Activated CD4-positive, alpha-beta memory T cell treated with anti-CD3 and anti-CD28 coated beads for 36 hours (primary cell): ENCODE data around the gene LRRN3. TPM values are rescaled to one million over a fixed set of nuclear protein-coding genes. Genes with fewer than 3 reads are reported as not detected.
A peak's percentile ranks its signal among the peaks of the same experiment; 100 is the strongest.

Source experiments
- CTCF ChIA-PET: fragments of 350-600 bp; sonication (Branson Sonifier 250); formaldehyde crosslinking; loops from one replicate; lab custom pipeline; 2021; ENCODE audit warnings: antibody characterized with exemption, inconsistent platforms; lab: Charles Lee
- POLR2A ChIA-PET: fragments of 350-600 bp; sonication (Branson Sonifier 250); formaldehyde crosslinking; loops from one replicate; lab custom pipeline; 2021; ENCODE audit warnings: antibody characterized with exemption; lab: Charles Lee
- DNase-seq: peaks from one replicate; pipeline ENCODE4 v3.0.0-alpha.2; 2020
- H3K27ac Mint-ChIP-seq: one replicate; pipeline ENCODE4 v1.8.0; 2021; ENCODE audit warnings: mixed read lengths
- H3K27me3 Mint-ChIP-seq: one replicate; pipeline ENCODE4 v1.8.0; 2021; ENCODE audit warnings: mixed read lengths
- H3K36me3 Mint-ChIP-seq: one replicate; pipeline ENCODE4 v1.8.0; 2021; ENCODE audit warnings: mixed read lengths
- H3K4me1 Mint-ChIP-seq: one replicate; pipeline ENCODE4 v1.8.0; 2021; ENCODE audit warnings: low read depth, mixed read lengths
- H3K4me3 Mint-ChIP-seq: one replicate; pipeline ENCODE4 v1.8.0; 2021; ENCODE audit warnings: mild to moderate bottlenecking, mixed read lengths
- H3K9me3 Mint-ChIP-seq: one replicate; pipeline ENCODE4 v1.8.0; 2021; ENCODE audit warnings: mixed read lengths
- intact Hi-C: fragments of 100-400 bp; cut with micrococcal nuclease; formaldehyde crosslinking; loops from one replicate; pipeline ENCODE4 v1.15.1; 2023
- total RNA-seq, 2 experiments: library from RNA; stranded (reverse); gene quantifications; one replicate each; pipeline ENCODE4 v1.2.3, GENCODE V29; 2021

LRRN3 gene
- total RNA-seq, 2 experiments from 2014 or later, result 4.0 to 4.4 TPM

DNA sequence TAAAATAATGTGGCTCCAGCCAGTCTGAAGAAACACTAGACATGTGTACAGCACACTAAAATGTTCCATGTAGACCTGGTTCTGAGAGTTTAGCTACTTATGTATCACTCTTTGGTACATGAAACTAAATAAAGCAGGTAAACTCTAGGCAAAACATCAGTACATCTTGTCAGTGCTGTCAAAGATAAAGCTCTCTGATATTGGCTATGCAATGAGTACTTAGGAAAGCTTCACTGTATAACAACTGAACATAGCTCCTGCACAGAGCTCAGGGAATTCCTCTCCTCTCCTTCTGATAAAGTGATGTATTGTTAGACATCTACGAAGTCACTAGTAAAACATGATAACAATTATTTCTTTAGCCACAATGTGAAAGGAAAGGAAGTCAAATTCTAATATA lies 3.5 kb downstream of the LRRN3 start:
- Mint-ChIP-seq H3K27me3 (no peaks in the 10 kb centered on the region), H3K4me3 (peak overlapping the region; percentile 76), H3K9me3 (no peaks in the 10 kb centered on the region), H3K27ac (peak overlapping the region; percentile 83), H3K4me1 (peaks cover 50% of the 10 kb centered on the region), H3K36me3 (peaks cover 2% of the 10 kb centered on the region)
- no peak for DNase-seq
- ChIA-PET POLR2A (no interaction called here), CTCF (interaction anchor here (0.6 to 1.3 kb wide), 4 partner anchors 13 to 83 kb away, joined by 3 read pairs; no protein-coding TSS in a partner anchor)
- intact Hi-C loops, result loop anchor here (5.0 to 10.0 kb wide), 3 partner anchors 292 to 1360 kb away; partner anchors contain the start of genes IFRD1 and IMMP2L

DNA sequence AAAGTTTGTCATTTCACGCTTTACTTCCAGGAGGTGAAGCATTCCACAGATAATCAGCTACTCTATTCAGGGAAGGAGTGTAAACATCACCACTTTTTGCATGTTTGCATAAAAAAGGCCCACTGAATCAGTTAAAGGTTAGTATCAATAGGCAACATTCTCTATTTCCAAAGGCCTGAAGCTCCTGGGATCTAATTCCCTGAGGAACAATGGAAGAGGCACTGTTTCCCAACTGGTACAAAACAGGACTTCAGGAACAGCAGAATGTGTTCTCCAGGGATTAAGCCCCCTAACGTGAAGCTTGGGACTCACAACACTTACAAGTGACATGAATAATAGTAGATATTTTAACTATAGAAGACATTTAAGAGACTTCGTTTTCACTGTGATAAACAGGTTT lies 6.1 kb downstream of the LRRN3 start:
- H3K27me3 Mint-ChIP-seq, result no peaks in the 10 kb centered on the region
- DNase-seq, result no peak
- POLR2A ChIA-PET, result no interaction called here
- peaks cover 2% of the 10 kb centered on the region for H3K36me3 Mint-ChIP-seq
- CTCF ChIA-PET, result interaction anchor here (2.6 kb wide), 1 partner anchor 1253 kb away, joined by 13 read pairs; no protein-coding TSS in a partner anchor
- peaks cover 45% of the 10 kb centered on the region for H3K4me1 Mint-ChIP-seq
- intact Hi-C loops, result loop anchor here (5.0 to 10.0 kb wide), 2 partner anchors 500 to 1358 kb away; partner anchors contain the start of gene IFRD1
- H3K27ac Mint-ChIP-seq, result no peak overlapping the region
- no peaks in the 10 kb centered on the region for H3K9me3 Mint-ChIP-seq
- H3K4me3 Mint-ChIP-seq, result no peak overlapping the region

DNA sequence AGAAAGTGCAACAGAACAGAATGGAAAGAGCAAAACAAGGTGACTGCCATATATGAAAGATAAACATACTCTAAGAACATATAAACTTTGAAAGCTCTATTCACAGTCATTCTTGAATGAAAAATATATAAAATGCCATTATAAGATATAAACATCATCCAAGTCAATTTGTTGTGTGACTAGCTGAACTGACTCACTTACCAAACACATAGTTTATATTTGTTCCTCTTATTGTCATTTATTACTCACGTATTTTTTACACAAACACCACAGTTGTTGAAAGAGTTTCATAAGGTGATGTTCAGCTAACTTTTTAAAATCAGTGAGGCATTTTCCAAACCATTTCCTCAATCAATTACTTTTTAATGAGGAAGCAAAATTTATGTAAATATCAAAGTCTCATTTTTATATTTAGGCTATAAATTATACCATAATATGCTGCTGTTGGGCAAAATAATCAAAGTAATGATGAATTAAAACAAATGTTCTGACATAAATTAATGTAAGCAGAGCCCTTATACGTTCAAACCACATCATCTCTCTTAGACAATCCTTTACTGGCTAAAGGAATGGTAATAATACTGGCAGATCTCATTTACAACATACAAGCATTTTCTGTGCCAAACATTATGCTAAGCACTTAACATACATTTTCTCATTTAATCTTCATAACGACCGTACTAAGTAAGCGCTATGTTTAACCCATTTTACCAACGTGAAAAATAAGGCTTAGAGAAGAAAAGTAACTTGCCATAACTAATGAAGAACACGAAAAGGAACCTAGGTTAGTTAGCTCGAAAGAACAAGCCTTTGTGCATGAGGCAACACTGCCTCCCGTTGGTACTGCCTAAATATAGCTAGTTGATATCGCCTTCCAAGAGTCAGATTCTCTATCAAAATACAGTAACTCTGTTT lies 7.3 kb downstream of the LRRN3 start:
- H3K4me1 Mint-ChIP-seq, result peaks cover 36% of the 10 kb centered on the region
- H3K27me3 Mint-ChIP-seq, result no peaks in the 10 kb centered on the region
- peak overlapping the region; percentile 51 for H3K27ac Mint-ChIP-seq
- H3K9me3 Mint-ChIP-seq, result no peaks in the 10 kb centered on the region
- DNase-seq, result peak; percentile 69
- H3K36me3 Mint-ChIP-seq, result peaks cover 2% of the 10 kb centered on the region
- intact Hi-C loops, result loop anchor here (2.0 to 10.0 kb wide), 5 partner anchors 389 to 1357 kb away; partner anchors contain the start of gene IFRD1
- ChIA-PET CTCF (interaction anchor here (0.6 to 2.6 kb wide), 32 partner anchors 11 to 1254 kb away, joined by 3 to 13 read pairs (median 3); no protein-coding TSS in a partner anchor), POLR2A (interaction anchor here (0.7 to 1.2 kb wide), 3 partner anchors 22 to 328 kb away, joined by 3 to 4 read pairs (median 3); no protein-coding TSS in a partner anchor)
- peak overlapping the region; percentile 15 for H3K4me3 Mint-ChIP-seq

DNA sequence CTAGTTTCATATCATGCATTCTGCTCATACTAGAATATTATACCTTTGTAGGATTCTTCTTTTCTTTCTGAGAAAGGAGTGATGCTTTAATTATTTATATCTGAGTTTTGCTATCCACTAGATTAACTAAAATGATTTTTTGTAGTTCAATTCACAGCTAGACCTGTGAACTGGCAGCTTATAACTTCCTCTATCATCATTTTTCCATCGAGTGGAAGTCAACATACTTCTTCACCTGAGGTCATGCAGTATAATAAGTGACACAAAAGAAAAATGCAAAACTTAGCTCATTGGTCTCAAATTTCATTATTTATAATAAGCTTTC lies 8.0 kb downstream of the LRRN3 start:
- CTCF ChIA-PET, result interaction anchor here (0.6 to 2.6 kb wide), 32 partner anchors 12 to 1255 kb away, joined by 3 to 13 read pairs (median 3); no protein-coding TSS in a partner anchor
- Mint-ChIP-seq H3K27ac (no peak overlapping the region), H3K4me1 (peaks cover 35% of the 10 kb centered on the region), H3K36me3 (peaks cover 2% of the 10 kb centered on the region), H3K27me3 (no peaks in the 10 kb centered on the region), H3K4me3 (no peak overlapping the region), H3K9me3 (no peaks in the 10 kb centered on the region)
- POLR2A ChIA-PET, result interaction anchor here (0.7 to 1.2 kb wide), 3 partner anchors 22 to 328 kb away, joined by 3 to 4 read pairs (median 3); no protein-coding TSS in a partner anchor
- DNase-seq, result no peak
- intact Hi-C loops, result loop anchor here (2.0 to 10.0 kb wide), 5 partner anchors 388 to 1356 kb away; partner anchors contain the start of gene IFRD1

DNA sequence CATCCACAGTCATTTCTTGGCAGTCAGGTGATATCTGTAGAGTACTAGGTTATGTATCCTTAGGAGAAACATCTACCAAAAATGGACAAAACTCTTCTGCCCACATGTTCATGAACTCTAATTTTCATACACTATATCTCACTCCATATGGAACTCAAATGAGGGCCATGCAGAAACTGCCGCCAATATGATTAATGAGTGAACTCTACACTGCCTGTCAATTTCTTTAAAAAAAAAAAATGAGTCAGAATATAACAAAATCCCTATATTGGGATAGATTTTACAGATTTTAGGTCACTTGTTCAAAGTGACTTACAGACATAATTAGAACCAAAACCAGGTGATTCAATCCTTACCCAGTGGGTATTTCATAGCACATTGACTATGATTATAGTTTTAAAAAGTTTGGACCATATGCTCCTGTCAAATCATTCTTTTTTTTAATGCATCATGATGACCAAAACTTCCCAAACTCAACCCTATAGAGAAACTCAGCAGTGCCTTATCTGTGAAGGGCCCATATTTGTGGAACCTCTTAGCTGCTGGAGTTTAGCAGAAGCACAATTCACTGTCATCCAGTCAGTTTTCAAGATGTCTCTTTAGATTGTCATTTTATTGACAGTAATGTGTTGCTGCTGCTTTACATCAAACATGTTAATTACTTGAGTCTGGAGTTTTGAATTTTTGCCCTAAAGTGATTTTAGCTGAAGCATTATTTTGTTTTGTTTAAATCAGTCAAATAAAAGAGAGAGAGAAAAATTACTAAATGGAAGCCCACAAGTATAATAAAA lies 11.1 kb downstream of the LRRN3 start:
- Mint-ChIP-seq H3K4me1 (peaks cover 26% of the 10 kb centered on the region), H3K36me3 (no peaks in the 10 kb centered on the region), H3K9me3 (no peaks in the 10 kb centered on the region), H3K27ac (peak overlapping the region; percentile 23), H3K27me3 (no peaks in the 10 kb centered on the region), H3K4me3 (no peak overlapping the region)
- intact Hi-C loops, result no loop called here
- DNase-seq, result no peak
- ChIA-PET POLR2A (interaction anchor here (0.5 kb wide), 1 partner anchor 15 kb away, joined by 3 read pairs; no protein-coding TSS in a partner anchor), CTCF (interaction anchor here (0.7 kb wide), 1 partner anchor 125 kb away, joined by 3 read pairs; no protein-coding TSS in a partner anchor)

DNA sequence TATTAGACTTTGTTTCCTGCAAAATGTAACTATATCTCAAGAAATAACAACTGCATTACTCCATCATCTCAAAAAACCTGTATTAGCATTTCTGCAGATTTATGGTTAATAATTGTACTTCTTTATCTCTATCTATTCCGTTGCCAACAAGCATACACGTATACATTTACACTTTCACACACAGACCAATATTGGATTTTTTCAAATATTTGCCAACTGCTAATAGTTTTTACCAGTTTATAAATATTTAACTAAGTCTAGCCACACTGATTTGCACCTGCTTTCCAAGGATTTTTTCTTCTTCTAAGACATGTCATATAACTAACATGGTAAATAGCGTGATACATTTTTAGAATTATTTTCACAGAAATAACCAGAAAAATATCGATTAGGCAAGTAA lies 12.2 kb downstream of the LRRN3 start:
- H3K27ac Mint-ChIP-seq, result no peak overlapping the region
- no peaks in the 10 kb centered on the region for H3K9me3 Mint-ChIP-seq
- CTCF ChIA-PET, result no interaction called here
- no peaks in the 10 kb centered on the region for H3K36me3 Mint-ChIP-seq
- POLR2A ChIA-PET, result no interaction called here
- H3K27me3 Mint-ChIP-seq, result no peaks in the 10 kb centered on the region
- intact Hi-C loops, result no loop called here
- no peak overlapping the region for H3K4me3 Mint-ChIP-seq
- DNase-seq, result no peak
- H3K4me1 Mint-ChIP-seq, result peaks cover 19% of the 10 kb centered on the region

DNA sequence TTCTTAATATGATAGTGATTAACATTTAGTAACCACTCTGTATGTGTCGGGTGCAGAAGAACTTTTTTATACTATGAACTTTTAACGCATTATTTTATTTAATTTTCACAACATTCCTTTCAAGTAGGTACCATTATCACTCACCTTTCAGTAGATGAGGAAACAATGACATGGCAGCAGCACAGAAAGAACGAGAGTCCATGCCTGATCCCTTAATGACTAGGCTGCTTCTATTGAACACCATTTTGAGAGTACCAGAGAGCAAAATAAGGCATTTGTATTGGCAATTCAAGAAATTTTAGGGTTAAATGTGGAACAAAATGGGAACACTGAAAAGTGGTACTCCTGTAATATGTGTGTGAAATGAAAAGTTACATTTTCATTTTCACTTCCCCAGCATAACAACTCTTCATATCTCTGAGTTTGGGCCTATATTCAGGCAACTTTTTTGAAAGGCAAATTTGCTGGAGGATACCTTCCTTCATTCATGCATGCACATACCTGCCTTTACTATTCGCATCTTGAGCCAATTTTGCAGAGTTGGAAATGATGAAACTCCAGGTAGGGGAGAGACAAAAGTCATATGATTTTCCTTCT lies 12.8 kb downstream of the LRRN3 start:
- DNase-seq, result no peak
- H3K4me1 Mint-ChIP-seq, result peaks cover 16% of the 10 kb centered on the region
- intact Hi-C loops, result no loop called here
- no peak overlapping the region for H3K4me3 Mint-ChIP-seq
- H3K36me3 Mint-ChIP-seq, result no peaks in the 10 kb centered on the region
- no peaks in the 10 kb centered on the region for H3K27me3 Mint-ChIP-seq
- POLR2A ChIA-PET, result no interaction called here
- no peaks in the 10 kb centered on the region for H3K9me3 Mint-ChIP-seq
- CTCF ChIA-PET, result no interaction called here
- no peak overlapping the region for H3K27ac Mint-ChIP-seq

DNA sequence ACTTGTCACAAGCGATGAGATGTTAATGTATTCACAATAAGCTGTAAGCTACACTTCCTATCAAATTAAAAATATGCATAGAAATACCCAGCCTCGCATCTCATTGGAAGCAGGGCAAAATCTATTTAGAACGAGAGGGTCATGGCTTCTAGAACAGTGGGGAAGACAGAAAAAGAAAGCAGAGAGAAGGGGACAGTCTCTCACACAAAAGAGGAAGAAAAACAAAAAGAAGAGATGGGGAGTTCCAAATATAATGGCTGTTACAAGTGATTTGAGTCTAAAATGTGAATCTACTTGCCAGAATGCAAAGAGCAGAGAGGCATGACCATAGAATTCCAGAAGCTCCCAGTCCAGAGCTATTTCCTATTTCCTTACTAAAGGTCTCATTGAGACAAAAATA lies 13.8 kb downstream of the LRRN3 start:
- H3K27ac Mint-ChIP-seq, result no peak overlapping the region
- ChIA-PET POLR2A (no interaction called here), CTCF (no interaction called here)
- no peaks in the 10 kb centered on the region for H3K9me3 Mint-ChIP-seq
- no peak overlapping the region for H3K4me3 Mint-ChIP-seq
- peaks cover 16% of the 10 kb centered on the region for H3K4me1 Mint-ChIP-seq
- no peak for DNase-seq
- intact Hi-C loops, result no loop called here
- H3K36me3 Mint-ChIP-seq, result no peaks in the 10 kb centered on the region
- no peaks in the 10 kb centered on the region for H3K27me3 Mint-ChIP-seq

DNA sequence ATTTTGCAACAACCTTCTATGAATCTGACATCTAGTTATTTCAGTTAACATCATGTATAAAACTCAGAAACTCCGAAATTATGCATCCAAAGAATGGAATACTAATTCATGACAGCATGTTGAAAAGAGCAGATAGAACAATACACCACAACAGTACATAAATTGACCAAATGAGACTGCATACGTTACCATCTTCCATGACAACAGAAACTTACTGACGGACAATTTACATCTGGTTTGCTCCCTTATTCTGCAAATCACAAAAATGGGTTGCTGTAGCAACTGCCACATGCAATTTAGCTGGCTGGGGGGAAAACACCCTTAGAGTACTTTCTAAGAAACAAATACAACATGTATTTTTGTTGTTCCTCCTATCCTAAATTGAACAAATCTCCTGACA lies 14.3 kb downstream of the LRRN3 start:
- Mint-ChIP-seq H3K9me3 (no peaks in the 10 kb centered on the region), H3K4me3 (no peak overlapping the region), H3K27me3 (no peaks in the 10 kb centered on the region), H3K36me3 (no peaks in the 10 kb centered on the region), H3K4me1 (peaks cover 16% of the 10 kb centered on the region), H3K27ac (no peak overlapping the region)
- DNase-seq, result no peak
- intact Hi-C loops, result no loop called here
- CTCF ChIA-PET, result no interaction called here
- POLR2A ChIA-PET, result no interaction called here

DNA sequence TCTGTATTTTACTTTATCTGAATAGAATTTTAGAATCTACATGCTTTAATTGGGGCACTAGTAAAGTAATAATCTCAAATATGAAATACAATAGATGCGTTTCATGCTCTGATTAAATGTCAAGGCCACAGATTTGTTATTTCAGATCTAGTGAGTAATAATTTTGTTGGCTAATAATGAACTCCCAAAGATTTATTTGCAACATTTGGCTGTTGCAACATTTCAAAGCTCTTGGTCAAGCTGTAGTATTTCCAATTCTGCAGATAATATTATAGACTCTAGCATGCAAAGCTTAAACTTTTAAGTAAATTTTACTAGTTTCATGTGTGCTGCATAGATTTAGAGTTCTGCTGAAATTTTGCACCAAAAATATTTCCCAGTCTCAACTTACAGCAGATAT lies 16.7 kb downstream of the LRRN3 start:
- no peak overlapping the region for H3K27ac Mint-ChIP-seq
- CTCF ChIA-PET, result no interaction called here
- no peaks in the 10 kb centered on the region for H3K36me3 Mint-ChIP-seq
- POLR2A ChIA-PET, result interaction anchor here (1.0 kb wide), 1 partner anchor 15 kb away, joined by 3 read pairs; no protein-coding TSS in a partner anchor
- H3K4me1 Mint-ChIP-seq, result peaks cover 12% of the 10 kb centered on the region
- H3K9me3 Mint-ChIP-seq, result no peaks in the 10 kb centered on the region
- H3K27me3 Mint-ChIP-seq, result no peaks in the 10 kb centered on the region
- intact Hi-C loops, result no loop called here
- DNase-seq, result no peak
- no peak overlapping the region for H3K4me3 Mint-ChIP-seq

DNA sequence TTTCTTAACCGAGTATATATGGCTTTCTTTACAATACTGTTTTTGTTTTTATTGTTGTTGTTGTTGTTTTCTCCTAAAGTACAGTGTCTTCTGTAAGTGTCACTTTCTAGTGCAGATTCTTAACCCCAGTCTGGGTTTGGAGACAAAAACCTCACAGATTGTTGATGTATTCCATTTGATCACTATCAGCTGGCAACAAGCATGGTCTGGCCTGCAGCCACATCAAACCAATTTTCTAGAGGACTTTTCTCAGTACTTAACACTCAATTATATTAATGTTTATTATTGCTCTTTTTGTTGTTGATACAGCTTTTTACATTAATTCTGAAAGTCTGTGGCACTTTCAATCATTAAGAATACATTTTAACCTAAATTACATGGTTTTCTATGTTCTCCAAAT lies 17.1 kb downstream of the LRRN3 start:
- no peaks in the 10 kb centered on the region for H3K9me3 Mint-ChIP-seq
- intact Hi-C loops, result no loop called here
- H3K4me3 Mint-ChIP-seq, result no peak overlapping the region
- POLR2A ChIA-PET, result interaction anchor here (1.0 kb wide), 1 partner anchor 15 kb away, joined by 3 read pairs; no protein-coding TSS in a partner anchor
- H3K36me3 Mint-ChIP-seq, result no peaks in the 10 kb centered on the region
- DNase-seq, result no peak
- no peaks in the 10 kb centered on the region for H3K27me3 Mint-ChIP-seq
- H3K27ac Mint-ChIP-seq, result no peak overlapping the region
- peaks cover 12% of the 10 kb centered on the region for H3K4me1 Mint-ChIP-seq
- CTCF ChIA-PET, result no interaction called here
